OCI-M2 (cell line): ENCODE data around the gene STAP2.

Source experiments
- DNase-seq: peaks from one replicate; lab custom pipeline; 2025; ENCODE audit not compliant: unreplicated experiment; lab: John Stamatoyannopoulos, UW

Gene STAP2

DNA sequence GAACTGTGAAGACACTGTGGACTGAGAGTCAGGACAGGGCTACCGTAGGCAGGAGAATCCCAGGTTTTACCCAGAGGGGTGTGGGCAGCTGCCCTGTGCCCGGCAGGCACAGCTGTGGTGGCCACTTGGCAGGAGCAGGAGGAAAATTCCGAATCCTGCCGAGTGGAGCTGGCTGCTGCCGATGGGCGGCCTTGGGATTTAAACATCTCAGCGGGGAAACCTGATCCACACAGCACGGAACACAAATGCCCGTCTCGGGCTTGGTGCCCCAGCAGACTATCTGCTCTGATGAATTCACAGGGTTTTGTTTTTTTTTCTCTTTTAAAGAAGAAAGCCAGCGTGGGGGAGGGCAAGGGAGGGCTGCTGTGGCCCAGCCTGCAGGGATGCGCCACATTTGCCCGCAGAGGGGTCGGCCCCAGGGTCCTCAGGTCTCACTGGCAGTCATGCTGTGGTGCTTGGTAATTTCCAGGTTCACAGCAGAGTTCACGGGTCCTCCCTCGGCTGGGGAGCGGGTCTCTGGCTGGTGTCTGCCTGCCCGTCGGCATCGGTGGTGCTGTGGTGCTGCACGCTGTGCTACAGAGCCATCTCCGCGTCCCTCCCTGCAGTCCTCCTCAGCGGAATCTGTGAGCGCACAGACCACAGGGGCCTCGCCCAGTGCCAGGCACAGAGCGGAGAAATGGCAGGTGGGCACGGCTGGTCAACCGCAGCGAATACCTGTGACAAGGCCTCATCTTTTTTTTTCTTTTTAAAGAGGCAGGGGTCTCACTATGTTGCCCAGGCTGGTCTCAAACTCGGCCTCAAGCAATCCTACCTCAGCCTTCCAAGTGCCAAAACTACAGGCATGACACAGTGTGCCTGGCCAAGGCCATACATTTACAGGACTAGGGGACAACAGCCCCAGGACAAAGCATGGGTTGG lies 32.9 kb upstream of the STAP2 start:
- no peak for DNase-seq

DNA sequence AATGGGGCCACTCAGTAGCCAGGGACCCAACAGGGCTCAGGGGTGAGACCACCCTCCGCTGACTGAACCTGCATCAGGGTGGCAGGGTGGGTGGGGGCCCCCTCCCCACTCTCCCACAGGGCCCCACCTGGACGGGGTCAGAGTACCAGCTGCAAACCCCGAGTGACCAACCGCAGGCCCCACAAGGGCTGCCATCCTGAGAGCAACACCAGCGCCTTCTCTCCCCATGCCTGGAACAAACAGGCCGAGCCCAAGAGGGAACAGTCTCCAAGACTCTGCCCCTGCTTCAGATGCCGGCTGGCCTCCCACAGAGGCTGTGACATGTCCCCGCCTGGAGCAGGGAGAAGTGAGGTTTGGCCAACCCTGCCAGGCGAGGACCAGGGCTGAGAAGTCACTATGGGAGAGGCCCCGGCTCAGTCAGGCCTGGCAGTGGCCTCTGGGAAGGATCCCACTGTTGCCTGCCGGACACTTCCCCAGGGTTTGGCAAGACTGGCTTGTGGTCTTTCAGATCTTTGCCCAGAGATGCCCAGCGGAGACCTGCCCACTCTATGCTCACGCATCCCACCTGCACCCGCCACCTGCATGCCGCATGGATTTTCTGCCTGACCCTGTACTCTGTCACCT lies 31.9 kb upstream of the STAP2 start:
- no peak for DNase-seq

DNA sequence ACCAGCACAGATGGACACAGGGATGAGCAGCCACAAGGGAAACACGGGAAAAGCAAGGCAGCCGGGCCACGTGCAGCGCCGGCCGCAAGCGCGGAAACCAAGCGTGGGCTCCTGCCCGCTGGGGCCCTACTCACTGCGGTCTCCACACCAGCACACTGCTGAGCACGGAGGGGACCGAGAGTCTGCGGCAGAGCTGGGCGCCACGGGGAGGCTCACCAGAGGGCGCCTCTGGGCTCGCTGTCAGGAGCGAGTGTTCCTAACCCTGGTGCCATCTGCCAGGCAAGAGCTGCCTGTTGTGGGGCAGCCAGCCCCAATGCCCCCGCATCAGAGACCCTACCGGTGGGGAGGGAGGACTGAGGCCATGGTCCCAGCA lies 31.2 kb upstream of the STAP2 start:
- no peak for DNase-seq

DNA sequence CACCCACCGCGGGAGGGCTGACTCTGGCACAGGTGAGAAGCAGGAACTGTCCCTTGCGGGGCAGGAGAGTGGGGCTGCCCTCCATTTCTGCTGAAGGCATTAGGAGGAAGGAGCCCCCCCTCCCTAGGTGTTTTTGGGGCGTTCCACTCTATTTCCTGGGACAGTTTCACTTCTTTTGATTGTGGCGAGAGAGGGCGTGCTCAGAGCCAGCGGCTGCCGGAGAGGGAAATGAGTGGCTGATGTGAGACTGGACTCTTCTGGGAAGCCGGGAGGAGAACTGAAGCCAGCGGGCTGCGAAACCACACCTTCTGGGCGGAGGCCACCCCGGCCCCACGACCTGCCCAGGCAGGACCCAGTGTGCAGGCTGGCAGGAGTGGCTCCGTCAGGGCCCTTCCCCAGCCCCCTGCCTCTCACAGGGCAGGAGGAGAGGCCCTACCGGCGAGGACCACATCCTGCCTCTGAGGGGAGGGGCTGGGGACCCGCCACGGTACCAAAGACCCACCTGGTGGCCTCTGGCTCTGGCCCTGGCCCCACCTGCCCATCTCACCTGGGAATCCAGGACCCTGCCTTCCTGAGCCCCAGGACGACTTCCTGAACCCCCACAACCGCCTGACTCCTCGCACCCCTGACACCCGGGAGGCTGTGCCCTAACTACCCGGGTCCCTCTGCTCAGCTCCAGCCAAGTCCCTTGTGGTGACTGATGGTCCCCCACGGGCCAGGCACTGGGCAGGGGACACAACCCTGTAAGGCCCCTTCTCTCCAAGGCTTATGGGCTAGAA lies 30.7 kb upstream of the STAP2 start:
- no peak for DNase-seq

DNA sequence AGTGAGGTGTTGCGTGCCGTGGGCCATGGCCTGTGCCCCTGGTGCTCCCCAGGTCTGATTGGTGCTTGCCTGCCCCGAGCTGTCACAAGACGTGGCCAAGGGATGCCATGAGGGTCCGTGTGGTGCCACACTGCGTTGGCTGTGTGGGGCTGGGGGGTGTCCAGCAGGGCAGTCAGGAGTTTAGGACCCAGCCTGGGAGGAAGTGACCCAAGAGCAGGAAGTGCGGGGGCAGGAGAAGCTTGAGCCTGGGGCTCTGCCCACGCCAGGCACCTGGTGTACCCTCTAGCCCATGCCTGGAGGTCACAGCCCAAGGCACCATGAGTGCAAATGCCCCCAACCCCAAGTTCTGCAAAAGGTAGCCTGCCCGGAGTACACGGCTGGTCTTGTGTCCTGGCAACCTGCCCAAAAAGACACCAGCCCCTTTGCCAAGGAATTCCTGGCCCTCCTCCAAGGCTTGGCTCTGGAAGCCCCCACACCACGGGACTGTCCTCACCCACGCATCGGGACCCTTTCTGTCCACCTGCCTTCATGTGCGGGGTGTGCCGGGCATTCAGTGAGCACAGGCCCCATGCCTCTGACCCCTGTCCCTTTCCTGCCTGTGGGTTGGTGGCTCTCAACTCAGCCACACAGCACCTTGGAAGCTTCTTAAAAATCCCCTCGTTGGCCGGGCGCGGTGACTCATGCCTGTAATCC lies 29.6 kb upstream of the STAP2 start:
- no peak for DNase-seq

- DNase-seq, result no peak
These were observed 29.1 kb upstream of the STAP2 start for GRCh38 chr19:4367781-4368127.

- no peak for DNase-seq
These were observed 28.7 kb upstream of the STAP2 start for GRCh38 chr19:4367336-4367723.

- DNase-seq, result no peak
These were observed 28.2 kb upstream of the STAP2 start for GRCh38 chr19:4366666-4367335.

DNA sequence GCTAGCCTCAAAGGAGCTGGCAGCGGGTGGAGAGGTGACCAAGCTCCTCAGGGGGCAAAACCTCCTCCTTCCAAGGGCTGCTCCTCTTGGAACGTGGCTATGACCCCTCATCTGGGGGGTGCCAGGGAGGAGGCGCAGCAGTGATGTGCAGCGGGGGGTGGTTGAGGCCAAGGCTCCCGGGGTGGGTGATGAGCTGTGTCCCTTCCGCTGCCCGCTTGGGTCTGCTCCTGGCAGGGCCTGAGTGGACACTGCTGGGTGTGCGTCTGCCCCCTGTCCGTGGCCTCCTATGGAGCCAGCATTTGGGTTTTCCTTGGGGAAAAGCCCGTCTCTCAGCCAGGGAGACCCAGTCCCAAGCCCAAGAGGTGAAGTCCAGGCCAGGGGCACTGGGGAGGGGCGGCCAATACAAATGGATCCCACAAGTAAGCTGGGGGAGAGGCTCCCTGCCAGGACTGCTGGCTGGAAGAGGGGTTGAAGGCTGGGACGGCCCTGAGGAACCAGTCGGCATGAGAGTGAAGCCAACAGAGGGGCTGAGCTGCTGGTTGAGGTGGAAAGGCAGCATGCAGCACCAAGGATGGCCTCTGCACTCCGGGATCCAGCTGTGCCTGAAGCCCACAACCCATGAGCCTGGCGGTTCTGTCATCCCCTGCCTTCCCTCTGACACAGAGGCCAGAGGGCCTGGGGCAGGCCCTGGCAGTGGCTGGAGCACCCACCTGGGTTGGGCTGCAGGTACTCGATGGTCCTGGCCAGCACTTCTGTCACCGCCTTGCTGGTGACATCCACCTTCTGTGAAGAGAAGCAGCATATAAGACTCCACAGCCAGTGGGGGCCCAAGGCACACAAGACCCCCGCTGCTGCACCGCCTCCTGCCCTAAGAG lies 27.4 kb upstream of the STAP2 start:
- no peak for DNase-seq

- no peak for DNase-seq
These were observed 26.7 kb upstream of the STAP2 start for GRCh38 chr19:4365341-4365740.

- no peak for DNase-seq
These were observed 25.1 kb upstream of the STAP2 start for GRCh38 chr19:4363571-4364304.

DNA sequence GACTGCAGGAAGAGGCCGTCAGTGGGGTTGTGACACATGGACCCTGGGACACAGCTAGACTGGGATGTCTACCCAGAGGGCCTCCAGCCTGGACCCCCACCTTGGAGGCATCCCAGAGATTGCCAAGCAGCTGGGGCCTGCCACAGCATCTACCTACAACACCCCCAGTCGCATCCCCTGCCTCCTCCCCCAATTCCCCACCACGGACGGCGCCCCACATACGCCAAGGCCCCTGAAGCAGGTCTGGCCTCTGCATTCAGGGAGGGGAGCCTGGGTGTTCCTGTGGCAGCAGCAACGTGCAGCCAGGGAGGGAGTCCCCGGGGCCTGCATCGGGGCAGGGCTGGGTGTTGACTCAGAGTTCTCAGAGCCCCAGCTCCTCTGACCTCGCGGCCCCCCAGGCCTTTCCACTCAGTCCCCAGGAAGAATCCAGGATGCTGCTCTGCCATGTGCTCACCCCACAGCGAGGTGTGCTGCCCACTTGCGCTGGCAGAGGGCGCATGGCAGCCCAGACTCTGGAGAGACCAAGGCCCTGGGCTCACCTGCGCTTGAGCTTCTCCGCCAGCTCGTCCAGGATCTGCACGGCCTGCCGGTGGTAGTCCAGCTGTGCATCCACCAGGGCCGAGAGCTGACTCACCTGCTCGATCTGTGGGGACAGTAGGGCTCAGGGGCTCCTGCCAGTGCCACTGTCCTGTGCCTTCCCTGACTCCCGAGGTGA lies 24.4 kb upstream of the STAP2 start:
- no peak for DNase-seq

DNA sequence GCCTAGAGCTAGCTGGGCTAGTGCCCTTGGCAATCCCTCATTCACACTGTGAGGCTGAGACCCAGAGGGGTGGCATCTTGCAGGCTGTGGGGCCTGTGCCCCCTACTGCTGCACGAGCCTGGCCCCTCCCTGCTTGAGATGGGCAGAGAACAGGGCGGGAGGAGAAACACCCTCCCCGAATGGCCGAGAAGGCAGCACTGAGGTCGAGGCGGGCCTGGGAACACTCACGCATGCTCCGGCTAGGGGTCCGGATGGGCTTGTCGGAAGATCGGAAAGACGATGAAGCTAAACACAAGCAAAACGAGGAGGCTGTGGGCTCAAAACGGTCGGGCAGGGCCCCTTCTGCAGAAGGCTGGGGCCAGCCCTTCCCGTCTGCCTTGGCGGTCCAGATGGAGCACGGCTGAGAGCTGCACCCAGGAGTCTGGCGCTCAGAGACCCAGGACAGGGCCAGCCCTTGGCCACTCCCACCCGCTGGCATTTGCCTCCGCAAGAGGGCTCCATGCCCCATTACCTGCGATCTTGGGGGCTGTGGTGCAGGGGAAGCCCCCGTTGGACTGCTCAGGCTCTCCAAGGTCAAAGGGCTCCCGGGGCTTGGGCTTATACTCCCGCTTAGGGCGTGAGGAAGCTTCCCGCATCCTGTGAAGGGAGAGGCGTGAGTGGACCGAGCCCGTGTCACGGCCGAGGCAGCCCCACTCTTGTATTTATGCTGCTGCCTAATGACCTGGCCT lies 23.6 kb upstream of the STAP2 start:
- no peak for DNase-seq

DNA sequence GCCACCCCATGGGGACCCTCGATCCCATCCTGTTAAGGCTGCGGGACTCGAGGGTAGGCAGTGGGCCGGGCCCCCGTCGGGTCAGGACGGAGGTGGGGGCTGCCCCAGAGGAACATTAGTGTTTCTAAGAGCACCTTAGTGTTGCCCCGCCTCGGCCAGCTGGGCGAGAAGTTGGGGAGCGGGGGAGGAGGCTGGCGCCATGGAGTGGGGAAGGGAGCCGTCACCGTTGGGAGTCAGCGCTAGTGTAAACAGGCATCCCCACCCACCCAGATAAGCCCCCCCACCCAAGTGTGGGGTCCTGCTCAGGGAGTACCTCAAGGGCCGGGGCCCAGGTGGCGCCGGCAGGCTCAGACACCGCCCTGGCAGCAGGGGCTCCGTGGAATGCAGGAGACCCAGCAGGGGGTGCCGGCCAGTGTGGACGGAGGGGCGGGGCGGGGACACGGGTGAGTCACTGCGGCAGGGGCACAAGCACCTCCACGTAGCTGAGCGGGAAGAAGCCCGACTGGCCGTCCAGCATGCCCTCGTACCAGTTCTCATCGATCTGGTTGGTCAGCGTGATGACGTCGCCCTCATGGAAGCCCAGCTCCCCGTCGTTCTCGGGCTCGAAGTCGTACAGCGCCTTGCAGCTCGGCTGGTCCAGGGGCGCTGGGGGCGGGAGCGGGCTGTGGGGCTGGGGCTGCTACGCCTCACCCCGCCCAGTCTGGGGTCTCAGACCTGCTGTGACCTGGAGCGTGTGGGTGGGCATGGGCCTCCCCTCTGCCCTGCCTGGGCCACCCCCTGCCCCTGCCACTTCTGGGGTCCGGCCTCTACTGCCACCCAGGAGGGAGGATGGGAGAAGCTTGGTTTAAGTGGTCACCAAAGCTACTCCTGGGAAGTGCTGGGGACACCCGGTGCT lies 22.8 kb upstream of the STAP2 start:
- no peak for DNase-seq

- no peak for DNase-seq
These were observed 22.1 kb upstream of the STAP2 start for GRCh38 chr19:4360641-4361151.

- no peak for DNase-seq
These were observed 21.5 kb upstream of the STAP2 start for GRCh38 chr19:4360081-4360569.

DNA sequence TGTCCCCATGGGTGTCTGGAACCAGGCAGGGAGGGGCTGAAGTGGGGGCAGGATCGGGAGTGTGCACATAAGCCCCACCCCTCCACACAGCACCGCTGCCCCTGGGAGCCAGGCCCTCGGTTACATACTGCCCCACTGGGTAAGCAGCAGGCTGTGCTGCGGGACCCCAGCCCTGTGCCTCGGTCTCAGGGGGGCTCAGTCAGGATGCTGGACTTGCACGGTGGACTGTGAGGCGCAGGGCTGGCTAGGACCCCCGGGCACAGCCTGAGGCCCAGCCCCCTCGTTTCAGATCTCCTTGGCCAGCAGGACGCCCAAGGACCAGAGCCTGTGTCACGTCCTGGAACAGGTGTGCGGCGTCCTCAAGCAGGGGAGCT lies 21.0 kb upstream of the STAP2 start:
- no peak for DNase-seq
